ENCODE measurements around the gene NRXN3.

DNA sequence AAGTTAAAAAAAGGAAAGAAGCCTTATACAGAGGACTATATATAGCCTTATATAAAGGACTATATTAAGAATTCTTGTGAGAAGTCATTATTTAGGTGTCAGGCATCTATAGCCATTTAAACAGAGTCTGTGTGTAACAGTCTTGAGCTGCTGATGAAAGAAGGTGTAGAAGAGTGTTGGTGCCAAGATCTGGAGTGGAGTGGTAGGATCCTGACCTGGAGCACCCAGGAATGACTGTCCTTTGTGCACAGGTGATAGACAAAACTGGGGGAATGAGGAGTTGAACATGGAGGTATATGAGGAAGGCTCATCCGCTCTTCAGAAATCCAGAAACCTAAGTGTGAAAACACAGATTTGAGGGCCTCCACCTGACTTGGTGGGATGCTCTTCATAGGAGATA is 747.3 kb downstream of the NRXN3 start:
- TF ChIP-seq CTCF (IDR thresholded peaks at IDR 0.05), result no peak
- TF ChIP-seq POLR2A (IDR thresholded peaks at IDR 0.05), result no peak
